Left lung (tissue), 10 donors: ENCODE data around the gene TNFRSF1B. TPM values are rescaled to one million over a fixed set of nuclear protein-coding genes. Genes with fewer than 3 reads are reported as not detected.

ENCODE experiments used
- ATAC-seq: fragments of 200-7000 bp; cut with Tn5 transposase; one replicate; pipeline ENCODE4 v1.9.1; 2020; ENCODE audit warnings: moderate library complexity
- DNase-seq, 4 donors: peaks; one replicate each; pipeline ENCODE4 v3.0.0-alpha.2; 2013 to 2020
- H3K27ac ChIP-seq, 2 donors: fragments of 200-600 bp; sonication (generic) in 1 of 2; one replicate each; pipeline versions ENCODE4 v1.5.0 to v1.8.0; 2020 to 2021
- H3K27me3 ChIP-seq, 2 donors: fragments of 200-600 bp; sonication (generic) in 1 of 2; one replicate each; pipeline versions ENCODE4 v1.5.0 to v1.8.0; 2020 to 2021
- H3K36me3 ChIP-seq, 2 donors: fragments of 200-600 bp; sonication (generic) in 1 of 2; one replicate each; pipeline versions ENCODE4 v1.5.0 to v1.8.0; 2020 to 2021
- H3K4me1 ChIP-seq, 2 donors: fragments of 200-600 bp; one replicate each; pipeline ENCODE4 v1.8.0; 2021
- H3K4me3 ChIP-seq, 2 donors: fragments of 200-600 bp; sonication (generic) in 1 of 2; one replicate each; pipeline versions ENCODE4 v1.5.0 to v1.8.0; 2020 to 2021; ENCODE audit warnings: mild to moderate bottlenecking in 1 of 2
- H3K9me3 ChIP-seq, 2 donors: fragments of 200-600 bp; sonication (generic) in 1 of 2; one replicate each; pipeline versions ENCODE4 v1.5.0 to v1.8.0; 2020 to 2021
- intact Hi-C, 2 donors: fragments of 100-400 bp; cut with DNase I; formaldehyde crosslinking; loops; one replicate each; pipeline versions ENCODE4 v1.11.2 to v1.14.2; 2022
- polyA plus RNA-seq, 6 donors: library from polyadenylated mRNA; unstranded; fragments of 120-200 nt; gene quantifications; one replicate each; pipeline ENCODE4 v1.2.1, GENCODE V29; 2013; ENCODE audit not compliant: insufficient read length in 6 of 6
- total RNA-seq, 2 donors: library from RNA; stranded (reverse); fragmentation: NEBNext Ultra II Directional; extraction: Animal tissue kit (Norgen Biotek cat#: 25700); gene quantifications; one replicate each; pipeline ENCODE4 v1.2.1, GENCODE V29; 2021
- TF ChIP-seq, protein P1 (sequence below), 2 donors: fragments of 200-600 bp; sonication (generic) in 1 of 2; IDR thresholded peaks; one replicate each; pipeline versions ENCODE4 v1.5.0 to v1.8.0; 2021; ENCODE audit warnings: antibody characterized with exemption in 2 of 2
- donor health status: DM: no; HTN: yes; CAD: no.
- donor health status: DM: no; HTN: no; CAD: no.

The TNFRSF1B gene
- total and polyA plus RNA-seq, 8 donors, result 15.0 to 109 (median 17.9) TPM

DNA sequence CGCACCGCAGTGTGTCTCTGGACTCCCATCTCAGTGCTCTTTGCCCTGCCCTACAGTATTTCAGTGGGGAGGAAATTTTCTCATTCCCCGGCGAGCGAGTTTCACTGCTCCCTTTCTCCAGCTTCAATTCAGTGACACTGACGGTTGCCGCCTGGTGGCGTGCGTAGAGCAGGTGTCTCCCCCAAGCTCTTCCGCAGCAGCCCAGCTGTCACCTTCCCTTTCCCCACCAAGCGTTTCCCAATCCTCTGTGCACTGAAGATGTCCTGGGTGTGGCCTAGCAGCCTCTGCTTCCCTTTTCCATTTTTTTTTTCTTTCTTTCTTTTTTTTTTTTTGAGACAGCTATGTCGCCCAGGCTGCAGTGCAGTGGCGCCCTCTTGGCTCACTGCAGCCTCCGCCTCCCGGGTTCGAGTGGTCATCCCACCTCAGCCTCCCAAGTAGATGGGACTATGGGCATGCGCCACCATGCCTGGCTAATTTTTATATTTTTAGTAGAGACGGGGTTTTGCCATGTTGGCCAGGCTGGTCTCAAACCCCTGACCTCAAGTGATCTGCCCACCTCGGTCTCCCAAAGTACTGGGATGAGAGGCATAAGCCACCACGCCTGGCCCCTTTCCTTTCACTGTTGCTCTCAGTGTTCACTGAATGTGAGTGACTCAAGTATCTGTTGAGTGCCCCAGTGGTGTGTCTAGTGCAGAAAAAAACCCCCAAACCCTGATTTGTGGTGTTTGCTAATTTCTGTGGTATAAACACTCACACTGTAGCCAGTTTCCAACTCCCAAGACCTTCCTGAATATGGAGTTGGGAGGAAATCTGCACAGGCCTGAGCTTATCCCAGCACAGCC, 30.1 kb downstream of the TNFRSF1B start:
- ATAC-seq, result peak; percentile 75
- H3K27ac ChIP-seq, result peak overlapping the region in 1 of 2 donors; percentile 75
- no peaks in the 10 kb centered on the region for H3K9me3 ChIP-seq
- intact Hi-C loops, result no loop called here
- peak in 2 of 4 donors; percentile 82 to 90 for DNase-seq
- TF ChIP-seq, protein P1, sequence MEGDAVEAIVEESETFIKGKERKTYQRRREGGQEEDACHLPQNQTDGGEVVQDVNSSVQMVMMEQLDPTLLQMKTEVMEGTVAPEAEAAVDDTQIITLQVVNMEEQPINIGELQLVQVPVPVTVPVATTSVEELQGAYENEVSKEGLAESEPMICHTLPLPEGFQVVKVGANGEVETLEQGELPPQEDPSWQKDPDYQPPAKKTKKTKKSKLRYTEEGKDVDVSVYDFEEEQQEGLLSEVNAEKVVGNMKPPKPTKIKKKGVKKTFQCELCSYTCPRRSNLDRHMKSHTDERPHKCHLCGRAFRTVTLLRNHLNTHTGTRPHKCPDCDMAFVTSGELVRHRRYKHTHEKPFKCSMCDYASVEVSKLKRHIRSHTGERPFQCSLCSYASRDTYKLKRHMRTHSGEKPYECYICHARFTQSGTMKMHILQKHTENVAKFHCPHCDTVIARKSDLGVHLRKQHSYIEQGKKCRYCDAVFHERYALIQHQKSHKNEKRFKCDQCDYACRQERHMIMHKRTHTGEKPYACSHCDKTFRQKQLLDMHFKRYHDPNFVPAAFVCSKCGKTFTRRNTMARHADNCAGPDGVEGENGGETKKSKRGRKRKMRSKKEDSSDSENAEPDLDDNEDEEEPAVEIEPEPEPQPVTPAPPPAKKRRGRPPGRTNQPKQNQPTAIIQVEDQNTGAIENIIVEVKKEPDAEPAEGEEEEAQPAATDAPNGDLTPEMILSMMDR (IDR thresholded peaks at IDR 0.05), result peak in 1 of 2 donors; percentile 41
- H3K4me1 ChIP-seq, result peaks cover 0 to 56% of the 10 kb centered on the region in 2 donors
- no peaks in the 10 kb centered on the region for H3K27me3 ChIP-seq
- peaks cover 0 to 91% of the 10 kb centered on the region in 2 donors for H3K36me3 ChIP-seq
- no peak overlapping the region for H3K4me3 ChIP-seq

DNA sequence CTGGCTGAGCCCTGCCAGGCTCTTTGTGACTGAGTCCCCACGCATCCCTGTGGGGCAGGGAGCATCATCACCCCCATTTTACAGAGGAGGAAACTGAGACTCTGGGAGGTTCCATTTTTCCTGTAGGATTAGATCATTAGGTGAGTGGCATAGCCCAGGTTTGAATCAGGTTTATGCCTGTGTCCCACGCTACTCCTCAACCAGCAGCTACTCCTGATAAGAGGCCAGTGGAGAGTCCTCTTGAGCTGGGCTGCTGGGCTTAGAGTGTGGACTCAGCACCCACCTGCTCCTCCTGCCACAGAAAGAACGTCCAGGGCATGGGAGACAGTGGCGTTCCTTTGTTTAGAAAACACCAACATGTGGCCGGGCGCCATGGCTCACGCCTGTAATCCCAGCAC, 30.7 kb downstream of the TNFRSF1B start:
- intact Hi-C loops, result no loop called here
- no peaks in the 10 kb centered on the region for H3K9me3 ChIP-seq
- TF ChIP-seq, protein P1 (IDR thresholded peaks at IDR 0.05), result no peak
- no peaks in the 10 kb centered on the region for H3K27me3 ChIP-seq
- peaks cover 0 to 91% of the 10 kb centered on the region in 2 donors for H3K36me3 ChIP-seq
- peak; percentile 38 for ATAC-seq
- no peak overlapping the region for H3K4me3 ChIP-seq
- H3K4me1 ChIP-seq, result peaks cover 0 to 51% of the 10 kb centered on the region in 2 donors
- peak overlapping the region in 1 of 2 donors; percentile 75 for H3K27ac ChIP-seq
- no peak for DNase-seq

DNA sequence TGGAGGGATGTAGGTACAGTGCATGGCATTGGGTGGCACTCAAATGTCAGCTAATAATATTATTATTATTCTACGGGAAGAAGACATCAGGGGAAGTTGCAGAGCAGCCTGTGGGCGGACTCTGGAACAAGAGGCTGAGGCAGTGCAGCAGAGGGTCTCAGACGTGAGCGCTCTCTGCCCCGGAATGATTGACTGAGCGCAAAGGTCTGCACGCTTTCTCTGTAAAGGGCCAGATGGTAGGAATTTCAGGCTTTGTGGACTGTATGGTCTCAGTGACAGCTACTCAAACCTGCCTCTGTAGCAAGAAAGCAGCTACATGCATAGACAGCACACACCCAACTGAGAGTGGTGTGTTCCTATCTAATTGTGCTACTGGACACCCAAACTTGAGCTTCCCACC, 33.4 kb downstream of the TNFRSF1B start:
- Histone ChIP-seq H3K27me3 (no peaks in the 10 kb centered on the region), H3K27ac (no peak overlapping the region), H3K36me3 (peaks cover 0 to 91% of the 10 kb centered on the region in 2 donors), H3K9me3 (no peaks in the 10 kb centered on the region), H3K4me3 (no peak overlapping the region), H3K4me1 (peaks cover 0 to 26% of the 10 kb centered on the region in 2 donors)
- intact Hi-C loops, result no loop called here
- ATAC-seq (no peak), DNase-seq (no peak)
- TF ChIP-seq, protein P1 (IDR thresholded peaks at IDR 0.05), result no peak

DNA sequence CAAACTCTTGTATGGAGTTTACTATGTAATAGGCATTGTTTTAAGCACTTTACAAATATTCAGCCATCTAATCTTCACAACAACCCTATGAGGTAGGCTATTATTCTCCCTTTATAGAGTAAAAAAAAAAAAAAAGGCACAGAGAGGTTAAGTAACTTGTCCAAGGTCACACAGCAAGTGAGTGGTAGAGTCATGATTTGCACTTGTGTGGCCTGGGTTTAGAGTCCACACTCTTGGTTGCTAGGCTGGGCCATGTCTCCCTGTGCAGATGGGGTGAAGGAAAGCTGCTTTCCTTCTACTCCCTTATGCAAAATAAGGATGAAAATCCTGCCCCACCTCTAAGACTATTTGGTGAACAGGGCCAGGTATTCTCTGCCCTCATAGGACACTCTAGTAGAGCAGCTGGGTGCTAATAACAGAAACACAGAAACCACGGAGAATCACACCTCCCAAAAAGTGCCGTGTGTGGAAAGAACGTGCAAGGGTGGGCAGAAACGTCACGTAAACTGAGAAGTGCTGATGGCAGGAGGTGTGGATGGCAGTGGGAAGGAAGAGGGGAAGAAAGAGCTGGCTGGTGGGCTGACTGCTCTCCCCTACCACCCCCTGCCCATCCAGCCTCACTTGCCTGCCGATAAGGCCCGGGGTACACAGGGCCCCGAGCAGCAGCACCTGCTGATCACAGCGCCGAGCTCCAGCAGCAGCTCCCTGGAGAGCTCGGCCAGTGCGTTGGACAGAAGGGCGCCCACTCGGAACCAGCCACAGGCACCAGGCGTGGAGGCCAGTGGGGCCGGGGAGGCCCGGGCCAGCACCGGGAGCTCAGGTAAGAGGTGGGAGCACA, 34.8 kb downstream of the TNFRSF1B start:
- DNase-seq (no peak), ATAC-seq (no peak)
- no peak overlapping the region for H3K27ac ChIP-seq
- H3K9me3 ChIP-seq, result no peaks in the 10 kb centered on the region
- peaks cover 0 to 98% of the 10 kb centered on the region in 2 donors for H3K36me3 ChIP-seq
- intact Hi-C loops, result no loop called here
- TF ChIP-seq, protein P1 (IDR thresholded peaks at IDR 0.05), result no peak
- peaks cover 0 to 12% of the 10 kb centered on the region in 2 donors for H3K4me1 ChIP-seq
- H3K27me3 ChIP-seq, result no peaks in the 10 kb centered on the region
- H3K4me3 ChIP-seq, result no peak overlapping the region

DNA sequence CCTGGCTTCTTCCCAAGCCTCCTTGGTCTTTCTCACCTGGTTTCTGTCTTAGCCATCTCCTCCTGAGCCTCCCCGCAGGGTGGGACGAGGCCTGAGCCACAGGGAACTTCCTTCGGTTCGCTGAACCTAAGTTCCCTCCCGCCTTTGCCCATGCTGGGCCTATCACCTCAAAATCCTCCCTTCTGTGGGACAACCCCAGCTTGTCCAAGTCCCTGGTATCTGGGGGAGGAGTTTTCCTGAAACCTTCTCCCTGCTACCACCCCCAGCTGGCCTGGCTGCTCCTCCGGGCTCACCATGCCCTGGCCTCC, 35.4 kb downstream of the TNFRSF1B start:
- no peaks in the 10 kb centered on the region for H3K27me3 ChIP-seq
- intact Hi-C loops, result no loop called here
- DNase-seq, result no peak
- ATAC-seq, result no peak
- no peak overlapping the region for H3K4me3 ChIP-seq
- H3K9me3 ChIP-seq, result no peaks in the 10 kb centered on the region
- H3K4me1 ChIP-seq, result peaks cover 0 to 6% of the 10 kb centered on the region in 2 donors
- H3K27ac ChIP-seq, result no peak overlapping the region
- TF ChIP-seq, protein P1 (IDR thresholded peaks at IDR 0.05), result no peak
- H3K36me3 ChIP-seq, result peaks cover 0 to 100% of the 10 kb centered on the region in 2 donors
